ENCODE measurements around the gene GATAD2A. TPM values are rescaled to one million over a fixed set of nuclear protein-coding genes. Genes with fewer than 3 reads are reported as not detected.

Gene GATAD2A
- polyA plus RNA-seq, 1 experiment, result 22.0 TPM

DNA sequence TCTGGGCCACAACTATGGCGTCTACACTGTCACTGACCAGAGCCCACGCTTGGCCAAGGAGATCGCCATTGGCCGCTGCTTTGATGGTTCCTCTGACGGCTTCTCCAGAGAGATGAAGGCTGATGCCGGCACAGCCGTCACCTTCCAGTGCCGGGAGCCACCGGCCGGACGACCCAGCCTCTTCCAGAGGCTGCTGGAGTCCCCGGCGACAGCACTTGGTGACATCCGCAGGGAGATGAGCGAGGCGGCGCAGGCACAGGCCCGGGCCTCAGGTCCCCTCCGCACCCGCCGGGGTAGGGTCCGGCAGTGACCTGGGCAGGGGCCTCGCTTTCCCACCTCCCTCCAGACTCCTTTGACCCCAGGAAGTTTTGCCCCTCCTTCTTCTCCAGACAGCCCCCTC, 140.2 kb downstream of the GATAD2A start:
- CTCF ChIA-PET, result interaction anchor here (1.0 kb wide), 1 partner anchor 9 kb away, joined by 4 read pairs; no protein-coding TSS in a partner anchor

GRCh38 chr19:19546751-19547162, 141.3 kb downstream of the GATAD2A start:
- POLR2A ChIA-PET, result no interaction called here
- TF ChIP-seq, protein P1, sequence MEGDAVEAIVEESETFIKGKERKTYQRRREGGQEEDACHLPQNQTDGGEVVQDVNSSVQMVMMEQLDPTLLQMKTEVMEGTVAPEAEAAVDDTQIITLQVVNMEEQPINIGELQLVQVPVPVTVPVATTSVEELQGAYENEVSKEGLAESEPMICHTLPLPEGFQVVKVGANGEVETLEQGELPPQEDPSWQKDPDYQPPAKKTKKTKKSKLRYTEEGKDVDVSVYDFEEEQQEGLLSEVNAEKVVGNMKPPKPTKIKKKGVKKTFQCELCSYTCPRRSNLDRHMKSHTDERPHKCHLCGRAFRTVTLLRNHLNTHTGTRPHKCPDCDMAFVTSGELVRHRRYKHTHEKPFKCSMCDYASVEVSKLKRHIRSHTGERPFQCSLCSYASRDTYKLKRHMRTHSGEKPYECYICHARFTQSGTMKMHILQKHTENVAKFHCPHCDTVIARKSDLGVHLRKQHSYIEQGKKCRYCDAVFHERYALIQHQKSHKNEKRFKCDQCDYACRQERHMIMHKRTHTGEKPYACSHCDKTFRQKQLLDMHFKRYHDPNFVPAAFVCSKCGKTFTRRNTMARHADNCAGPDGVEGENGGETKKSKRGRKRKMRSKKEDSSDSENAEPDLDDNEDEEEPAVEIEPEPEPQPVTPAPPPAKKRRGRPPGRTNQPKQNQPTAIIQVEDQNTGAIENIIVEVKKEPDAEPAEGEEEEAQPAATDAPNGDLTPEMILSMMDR (IDR thresholded peaks at IDR 0.05; ENCODE audit: low read depth, low read length), result no peak
- DNase-seq (ENCODE audit: low read depth, low spot score), result no peak
- H3K9me3 ChIP-seq (ENCODE audit: control insufficient read depth, insufficient read depth, low read length), result peaks cover 35% of the 10 kb centered on the region; the same call in 1 of the 2 replicates
- no peak overlapping the region for H3K4me3 ChIP-seq (ENCODE audit: low read depth, low read length)
- H3K27me3 ChIP-seq (ENCODE audit: control insufficient read depth, insufficient read depth, low read length), result peaks cover 11% of the 10 kb centered on the region
- CTCF ChIA-PET, result interaction anchor here (1.0 to 1.6 kb wide), 2 partner anchors 8 to 15 kb away, joined by 4 to 6 read pairs; no protein-coding TSS in a partner anchor
- no peak overlapping the region for H3K27ac ChIP-seq (ENCODE audit: low read depth, low read length)

More for the DNA sequence above, 140.2 kb downstream of the GATAD2A start:
- H3K27me3 ChIP-seq (ENCODE audit: control insufficient read depth, insufficient read depth, low read length), result peaks cover 16% of the 10 kb centered on the region
- no peak overlapping the region for H3K4me3 ChIP-seq (ENCODE audit: low read depth, low read length)
- H3K27ac ChIP-seq (ENCODE audit: low read depth, low read length), result no peak overlapping the region
- POLR2A ChIA-PET, result no interaction called here
- no peak for DNase-seq (ENCODE audit: low read depth, low spot score)
- TF ChIP-seq, protein P1 (IDR thresholded peaks at IDR 0.05; ENCODE audit: low read depth, low read length), result no peak
- peaks cover 39% of the 10 kb centered on the region; the same call in 1 of the 2 replicates for H3K9me3 ChIP-seq (ENCODE audit: control insufficient read depth, insufficient read depth, low read length)

- Histone ChIP-seq H3K4me3 (ENCODE audit: low read depth, low read length) (no peak overlapping the region), H3K9me3 (ENCODE audit: control insufficient read depth, insufficient read depth, low read length) (peaks cover 35% of the 10 kb centered on the region; the same call in 1 of the 2 replicates), H3K27ac (ENCODE audit: low read depth, low read length) (no peak overlapping the region), H3K27me3 (ENCODE audit: control insufficient read depth, insufficient read depth, low read length) (peaks cover 11% of the 10 kb centered on the region)
- TF ChIP-seq, protein P1 (IDR thresholded peaks at IDR 0.05; ENCODE audit: low read depth, low read length), result no peak
- ChIA-PET POLR2A (no interaction called here), CTCF (interaction anchor here (1.6 kb wide), 1 partner anchor 16 kb away, joined by 6 read pairs; no protein-coding TSS in a partner anchor)
- no peak for DNase-seq (ENCODE audit: low read depth, low spot score)
These were observed 142.3 kb downstream of the GATAD2A start for GRCh38 chr19:19547674-19548336.

GRCh38 chr19:19548915-19549759, 143.7 kb downstream of the GATAD2A start:
- no peak for DNase-seq (ENCODE audit: low read depth, low spot score)
- TF ChIP-seq, protein P1 (IDR thresholded peaks at IDR 0.05; ENCODE audit: low read depth, low read length), result no peak
- peaks cover 27% of the 10 kb centered on the region; the same call in 1 of the 2 replicates for H3K9me3 ChIP-seq (ENCODE audit: control insufficient read depth, insufficient read depth, low read length)
- no peak overlapping the region for H3K27ac ChIP-seq (ENCODE audit: low read depth, low read length)
- ChIA-PET CTCF (interaction anchor here (7.7 kb wide), 1 partner anchor 17 kb away, joined by 58 read pairs; no protein-coding TSS in a partner anchor), POLR2A (interaction anchor here (1.2 kb wide), 1 partner anchor 17 kb away, joined by 3 read pairs; no protein-coding TSS in a partner anchor)
- H3K4me3 ChIP-seq (ENCODE audit: low read depth, low read length), result no peak overlapping the region
- peaks cover 11% of the 10 kb centered on the region for H3K27me3 ChIP-seq (ENCODE audit: control insufficient read depth, insufficient read depth, low read length)

All from AG04450 (cell line).